GM18526 (cell line): ENCODE measurements around the gene RNF13.

Source experiments
- POLR2A ChIP-seq: IDR thresholded peaks from 3 replicates; pipeline ENCODE4 v1.6.1; 2011; ENCODE audit not compliant: insufficient read length; ENCODE audit errors: extremely low read depth

Gene RNF13

GRCh38 chr3:149871855-149872254, 58.8 kb downstream of the RNF13 start:
- TF ChIP-seq POLR2A = no peak

GRCh38 chr3:149872589-149872988, 59.6 kb downstream of the RNF13 start:
- no peak for TF ChIP-seq POLR2A

GRCh38 chr3:149877668-149878067, 64.7 kb downstream of the RNF13 start:
- TF ChIP-seq POLR2A = no peak

GRCh38 chr3:149879872-149880271, 66.9 kb downstream of the RNF13 start:
- TF ChIP-seq POLR2A = no peak

GRCh38 chr3:149881879-149882278, 68.9 kb downstream of the RNF13 start:
- TF ChIP-seq POLR2A = no peak

GRCh38 chr3:149883134-149883533, 70.1 kb downstream of the RNF13 start:
- TF ChIP-seq POLR2A = no peak

GRCh38 chr3:149886957-149887356, 73.9 kb downstream of the RNF13 start:
- no peak for TF ChIP-seq POLR2A

- TF ChIP-seq POLR2A = no peak
Observed at GRCh38 chr3:149891621-149892020, 78.6 kb downstream of the RNF13 start.

- TF ChIP-seq POLR2A = no peak
Observed at GRCh38 chr3:149892371-149892770, 79.4 kb downstream of the RNF13 start.

- no peak for TF ChIP-seq POLR2A
Observed at GRCh38 chr3:149894205-149894604, 81.2 kb downstream of the RNF13 start.

- TF ChIP-seq POLR2A = no peak
Observed at GRCh38 chr3:149895339-149895738, 82.3 kb downstream of the RNF13 start.

GRCh38 chr3:149895769-149896168, 82.8 kb downstream of the RNF13 start:
- no peak for TF ChIP-seq POLR2A

GRCh38 chr3:149898771-149899170, 85.8 kb downstream of the RNF13 start:
- no peak for TF ChIP-seq POLR2A

- TF ChIP-seq POLR2A = no peak
Observed at GRCh38 chr3:149900322-149900721, 87.3 kb downstream of the RNF13 start.

- no peak for TF ChIP-seq POLR2A
Observed at GRCh38 chr3:149901770-149902169, 88.8 kb downstream of the RNF13 start.

GRCh38 chr3:149902498-149903139, 89.6 kb downstream of the RNF13 start:
- no peak for TF ChIP-seq POLR2A

GRCh38 chr3:149906036-149906435, 93.0 kb downstream of the RNF13 start:
- no peak for TF ChIP-seq POLR2A
